8988T (cell line): ENCODE results near the gene SGPP2.
"Not testable (repeated sequence)": the region's sequence is repeated elsewhere in the genome, so short reads cannot be mapped to it uniquely, and the experiment has no call there.

Experiments used
- DNase-seq: peaks from one replicate; pipeline ENCODE4 v3.0.0; 2011

Gene SGPP2

GRCh38 chr2:222535477-222535876, 111.1 kb downstream of the SGPP2 start:
- DNase-seq, result no peak

- DNase-seq, result no peak
Observed at GRCh38 chr2:222538535-222538934, 114.2 kb downstream of the SGPP2 start.

GRCh38 chr2:222544661-222545060, 120.3 kb downstream of the SGPP2 start:
- DNase-seq, result no peak

- DNase-seq, result no peak
Observed at GRCh38 chr2:222545823-222546795, 121.8 kb downstream of the SGPP2 start.

- no peak for DNase-seq
Observed at GRCh38 chr2:222547083-222547482, 122.7 kb downstream of the SGPP2 start.

GRCh38 chr2:222548992-222549391, 124.6 kb downstream of the SGPP2 start:
- no peak for DNase-seq

GRCh38 chr2:222554517-222554916, 130.2 kb downstream of the SGPP2 start:
- no peak for DNase-seq

- no peak for DNase-seq
Observed at GRCh38 chr2:222561151-222561550, 136.8 kb downstream of the SGPP2 start.

- DNase-seq, result no peak
Observed at GRCh38 chr2:222561817-222562645, 137.7 kb downstream of the SGPP2 start.

GRCh38 chr2:222563106-222563718, 138.9 kb downstream of the SGPP2 start:
- DNase-seq, result no peak

- no peak for DNase-seq
Observed at GRCh38 chr2:222563936-222564335, 139.6 kb downstream of the SGPP2 start.

- DNase-seq, result no peak
Observed at GRCh38 chr2:222566229-222566628, 141.9 kb downstream of the SGPP2 start.

- DNase-seq, result no peak
Observed at GRCh38 chr2:222568865-222569264, 144.5 kb downstream of the SGPP2 start.

- DNase-seq, result no peak
Observed at GRCh38 chr2:222569826-222570225, 145.5 kb downstream of the SGPP2 start.

- no peak for DNase-seq
Observed at GRCh38 chr2:222572264-222572721, 147.9 kb downstream of the SGPP2 start.

GRCh38 chr2:222572751-222573174, 148.4 kb downstream of the SGPP2 start:
- no peak for DNase-seq

- DNase-seq, result no peak
Observed at GRCh38 chr2:222575618-222576017, 151.3 kb downstream of the SGPP2 start.

GRCh38 chr2:222576171-222577081, 152.1 kb downstream of the SGPP2 start:
- DNase-seq, result no peak

GRCh38 chr2:222577341-222577740, 153.0 kb downstream of the SGPP2 start:
- no peak for DNase-seq

- DNase-seq, result no peak
Observed at GRCh38 chr2:222582928-222583327, 158.6 kb downstream of the SGPP2 start.

- not testable (repeated sequence) for DNase-seq
Observed at GRCh38 chr2:222584589-222584988, 160.2 kb downstream of the SGPP2 start.

- DNase-seq, result no peak
Observed at GRCh38 chr2:222591661-222592060, 167.3 kb downstream of the SGPP2 start.
